ENCODE data around the gene PTPN1.

PTPN1 gene

GRCh38 chr20:50513169-50514034 lies 3.2 kb downstream of the PTPN1 start:
- DNase-seq (ENCODE audit: low read depth) = no peak

DNA sequence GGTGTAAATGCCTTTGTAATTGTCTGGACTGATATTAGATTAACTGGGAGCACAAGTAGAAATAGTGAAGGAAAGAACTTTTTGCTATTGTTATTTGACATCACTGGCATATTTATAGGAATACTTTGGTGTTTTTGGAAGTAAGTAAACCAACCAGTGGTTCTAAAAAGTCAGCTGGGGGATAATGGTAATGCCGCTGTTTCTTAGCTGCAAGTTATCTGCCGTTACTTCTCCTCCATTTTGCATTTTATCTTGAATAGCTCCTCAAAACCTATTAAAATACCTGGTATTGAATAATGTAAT lies 3.8 kb downstream of the PTPN1 start:
- DNase-seq (ENCODE audit: low read depth) = no peak

DNA sequence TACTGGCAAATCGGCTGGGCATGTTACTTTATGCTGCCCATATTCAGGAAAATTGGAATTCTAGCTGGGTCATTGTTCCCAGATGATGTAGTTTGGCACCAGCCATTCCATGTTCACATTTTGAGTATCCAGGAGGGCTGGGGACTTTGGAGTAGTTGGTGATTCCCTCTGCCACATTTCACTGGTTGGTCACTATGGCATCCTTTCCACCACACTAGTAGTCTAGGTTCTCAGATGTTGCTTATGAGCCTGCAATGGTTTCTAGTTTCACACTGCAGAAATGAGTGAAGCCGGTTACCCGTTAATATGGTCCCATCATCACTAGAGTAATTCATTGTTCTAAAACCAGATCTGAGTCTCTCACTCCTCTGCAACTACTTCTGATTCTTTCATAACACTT lies 4.6 kb downstream of the PTPN1 start:
- DNase-seq (ENCODE audit: low read depth) = no peak

- no peak for DNase-seq (ENCODE audit: low read depth)
These were observed 5.4 kb downstream of the PTPN1 start for GRCh38 chr20:50515471-50516106.

DNA sequence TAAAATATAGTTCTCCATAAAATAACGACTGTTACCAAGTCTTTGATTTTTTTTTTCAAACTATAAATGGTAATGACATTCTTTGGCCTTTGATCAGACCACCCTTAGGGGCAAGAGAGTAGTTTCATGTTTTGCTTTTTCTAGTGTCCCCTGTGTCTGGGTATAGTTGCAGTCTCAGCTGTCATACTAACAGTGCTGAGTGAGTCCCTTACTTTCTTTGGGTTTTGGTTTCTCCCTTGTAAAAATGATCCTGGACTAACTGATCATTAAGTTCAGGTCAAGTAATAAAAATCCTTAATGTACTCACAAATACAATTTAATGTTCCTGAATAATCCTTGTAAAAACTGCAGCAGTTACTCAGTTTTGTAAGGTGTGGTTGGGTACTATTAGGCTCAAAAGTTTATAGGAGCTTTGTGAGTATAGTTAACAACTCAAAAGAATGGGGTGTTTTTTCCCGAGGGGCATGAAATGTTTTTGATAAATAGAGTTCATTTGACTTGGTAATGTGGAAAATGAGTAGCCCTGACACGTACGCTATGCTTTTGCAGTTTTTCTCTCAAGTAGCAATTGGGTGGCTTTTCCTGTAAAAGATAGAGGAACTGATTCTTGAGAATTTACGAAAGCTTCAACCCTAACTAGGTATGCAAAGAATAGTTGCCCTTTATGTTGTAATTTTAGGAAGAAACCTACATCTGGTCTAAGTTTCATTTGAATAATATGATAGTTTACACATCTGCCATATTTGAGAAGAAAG lies 6.2 kb downstream of the PTPN1 start:
- no peak for DNase-seq (ENCODE audit: low read depth)

DNA sequence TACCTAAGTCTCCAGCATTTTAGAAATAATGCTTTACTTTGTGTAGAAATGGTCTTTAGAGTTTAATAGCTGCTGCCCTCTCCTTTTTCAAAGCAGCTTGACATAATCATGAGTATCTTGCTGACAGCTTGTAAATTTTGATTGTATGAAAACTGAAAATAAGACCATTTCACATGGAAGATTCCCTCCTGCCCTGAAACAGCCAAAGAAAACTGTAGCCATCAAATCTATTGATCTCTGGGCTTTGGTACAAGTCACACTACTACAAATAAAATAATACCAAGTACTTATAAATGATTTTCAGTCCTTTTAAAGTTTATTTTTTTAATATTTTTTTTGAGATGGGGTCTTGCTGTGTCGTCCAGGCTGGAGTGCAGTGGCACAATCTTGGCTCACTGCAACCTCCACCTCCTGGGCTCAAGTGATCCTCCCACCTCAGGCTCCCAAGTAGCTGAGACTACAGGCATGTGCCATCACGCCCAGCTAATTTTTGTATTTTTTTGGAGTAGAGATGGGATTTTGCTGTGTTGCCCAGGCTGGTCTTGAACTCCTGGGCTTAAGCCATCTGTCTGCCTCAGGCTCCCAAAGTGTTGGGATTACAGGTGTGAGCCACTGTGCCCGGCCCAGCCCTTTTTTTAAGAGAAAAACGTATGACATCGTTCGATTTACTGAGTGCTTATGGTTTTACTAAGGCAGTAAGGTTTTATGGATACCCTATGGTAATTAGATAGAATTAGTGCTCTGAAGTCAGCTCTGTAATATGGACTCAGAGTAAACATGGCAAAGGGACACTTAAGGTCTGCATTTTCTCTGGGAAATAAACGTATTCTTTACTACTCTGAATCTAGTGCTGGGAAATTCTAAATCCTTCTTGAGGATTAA lies 7.0 kb downstream of the PTPN1 start:
- no peak for DNase-seq (ENCODE audit: low read depth)

DNA sequence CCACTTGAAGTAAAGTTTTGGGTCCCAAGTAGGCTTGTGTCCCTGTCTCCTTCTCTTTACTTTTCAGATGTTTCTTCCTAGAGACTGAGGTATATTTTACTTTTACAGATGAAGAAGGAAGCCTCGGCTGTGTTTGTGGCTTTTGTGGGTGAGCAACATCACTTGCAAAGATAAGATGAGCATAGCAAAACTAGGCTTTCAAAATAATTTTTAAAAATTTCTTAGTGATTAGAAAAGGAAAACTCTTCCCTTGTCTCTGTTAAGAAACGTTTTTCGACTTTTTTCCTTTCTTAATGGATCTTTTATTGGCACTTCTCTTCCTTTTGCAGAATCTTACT lies 7.6 kb downstream of the PTPN1 start:
- no peak for DNase-seq (ENCODE audit: low read depth)

- DNase-seq (ENCODE audit: low read depth) = no peak
These were observed 8.1 kb downstream of the PTPN1 start for GRCh38 chr20:50518270-50518721.

GRCh38 chr20:50519036-50519762 lies 9.0 kb downstream of the PTPN1 start:
- no peak for DNase-seq (ENCODE audit: low read depth)

DNA sequence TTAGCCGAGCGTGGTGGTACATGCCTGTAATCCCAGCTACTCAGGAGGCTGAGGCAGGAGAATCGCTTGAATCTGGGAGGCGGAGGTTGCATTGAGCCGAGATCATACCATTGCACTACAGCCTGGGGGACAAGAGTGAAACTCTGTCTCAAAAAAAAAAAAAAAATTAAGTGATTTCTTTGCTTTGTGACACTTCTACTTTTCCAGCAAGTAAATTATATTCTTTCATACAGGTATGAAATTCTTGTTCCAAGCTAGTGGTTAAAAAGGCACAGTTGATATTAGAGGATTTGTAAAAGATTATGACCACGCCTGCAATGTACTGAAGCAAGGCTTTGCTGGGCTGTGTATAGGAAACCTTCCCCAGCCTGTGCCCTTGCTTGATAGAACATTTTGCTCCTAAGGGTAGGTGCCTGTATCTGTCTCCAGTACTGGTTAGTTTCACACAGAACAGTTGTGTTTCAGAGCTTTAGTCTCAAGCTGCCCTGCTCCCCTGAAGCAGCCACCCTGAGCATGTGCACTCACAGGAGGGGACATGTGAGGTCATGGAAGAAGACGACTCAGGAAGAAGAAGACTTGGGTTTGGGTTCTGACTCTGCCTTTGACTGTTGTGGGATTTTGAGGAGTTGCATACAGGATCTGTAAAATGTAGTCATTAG lies 10.2 kb downstream of the PTPN1 start:
- no peak for DNase-seq (ENCODE audit: low read depth)

- DNase-seq (ENCODE audit: low read depth) = no peak
These were observed 11.3 kb downstream of the PTPN1 start for GRCh38 chr20:50521221-50522052.

DNA sequence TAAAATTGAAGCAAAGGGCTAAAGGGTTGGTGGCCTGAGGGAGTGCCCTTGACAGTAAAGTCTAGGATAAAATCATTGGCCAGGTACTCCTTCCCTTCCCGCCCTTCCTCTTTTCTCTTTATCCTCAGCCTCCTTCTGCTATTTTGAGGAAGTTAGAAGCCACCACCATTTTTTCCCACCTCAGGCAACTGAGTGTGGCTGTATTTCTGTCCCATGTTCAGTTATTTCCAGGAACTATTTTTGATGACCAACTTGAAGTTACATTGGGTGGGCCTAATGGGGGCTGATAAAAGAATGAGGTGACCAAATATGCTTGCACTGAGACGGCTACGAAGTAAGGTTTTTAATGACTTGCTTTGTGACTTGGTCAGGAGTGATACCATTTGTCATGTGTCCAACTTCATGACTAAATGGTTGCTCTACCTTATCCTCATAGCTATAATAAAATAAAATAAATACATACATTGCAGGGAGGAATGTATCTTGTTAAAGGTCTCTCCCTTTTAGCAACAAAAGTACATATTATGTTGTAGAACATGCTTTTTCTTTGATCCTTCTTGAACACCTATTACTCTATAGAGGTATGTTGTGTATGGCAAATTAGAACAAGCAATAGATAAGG lies 12.0 kb downstream of the PTPN1 start:
- no peak for DNase-seq (ENCODE audit: low read depth)

DNA sequence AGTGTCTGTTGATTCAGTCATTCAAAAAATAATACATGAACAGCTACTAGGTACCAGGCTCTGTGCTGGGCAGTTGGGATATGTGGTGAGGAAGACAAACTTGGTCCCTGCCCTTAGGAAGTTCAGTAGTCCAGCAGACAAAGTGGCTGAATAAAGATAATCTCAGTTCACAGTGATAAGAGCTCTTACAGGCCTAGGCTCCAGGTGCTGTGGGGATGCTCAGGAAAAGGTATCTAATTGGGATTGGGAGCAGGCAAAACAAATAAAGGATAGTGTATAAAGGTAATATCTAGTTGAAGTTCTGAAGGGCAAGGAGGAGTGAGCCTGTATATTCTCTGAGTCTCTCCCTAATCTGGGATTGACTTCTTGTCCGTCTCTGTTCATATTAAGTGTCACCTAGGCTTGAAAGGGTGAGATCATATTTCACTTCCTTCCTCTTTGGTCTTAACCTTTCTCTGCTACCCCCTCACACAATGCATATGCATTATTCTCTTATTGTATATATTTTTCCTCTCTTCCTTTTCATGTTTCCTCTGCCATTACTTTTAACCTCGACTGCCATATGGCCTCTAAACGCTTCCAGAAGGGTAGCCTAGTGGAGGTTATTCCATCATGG lies 13.5 kb downstream of the PTPN1 start:
- no peak for DNase-seq (ENCODE audit: low read depth)

DNA sequence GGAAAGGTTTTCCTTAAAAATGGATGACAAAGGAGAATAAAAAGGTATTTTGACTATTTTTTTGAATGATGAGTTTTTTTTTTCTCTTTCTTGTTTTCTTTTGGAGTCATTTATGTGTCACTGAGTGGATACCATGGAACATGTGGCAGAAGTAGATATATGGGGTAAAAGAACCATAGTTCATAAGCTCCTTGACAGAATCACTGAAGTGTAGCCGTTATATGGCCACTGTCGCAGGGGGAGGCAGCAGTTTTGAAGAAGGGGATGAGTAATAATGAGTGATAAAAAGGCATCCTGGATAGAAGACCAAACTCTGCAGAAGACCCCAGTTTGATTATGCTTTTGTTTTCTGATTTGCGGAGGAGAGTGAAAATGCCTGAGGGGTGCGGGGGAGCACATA lies 15.5 kb downstream of the PTPN1 start:
- no peak for DNase-seq (ENCODE audit: low read depth)

DNA sequence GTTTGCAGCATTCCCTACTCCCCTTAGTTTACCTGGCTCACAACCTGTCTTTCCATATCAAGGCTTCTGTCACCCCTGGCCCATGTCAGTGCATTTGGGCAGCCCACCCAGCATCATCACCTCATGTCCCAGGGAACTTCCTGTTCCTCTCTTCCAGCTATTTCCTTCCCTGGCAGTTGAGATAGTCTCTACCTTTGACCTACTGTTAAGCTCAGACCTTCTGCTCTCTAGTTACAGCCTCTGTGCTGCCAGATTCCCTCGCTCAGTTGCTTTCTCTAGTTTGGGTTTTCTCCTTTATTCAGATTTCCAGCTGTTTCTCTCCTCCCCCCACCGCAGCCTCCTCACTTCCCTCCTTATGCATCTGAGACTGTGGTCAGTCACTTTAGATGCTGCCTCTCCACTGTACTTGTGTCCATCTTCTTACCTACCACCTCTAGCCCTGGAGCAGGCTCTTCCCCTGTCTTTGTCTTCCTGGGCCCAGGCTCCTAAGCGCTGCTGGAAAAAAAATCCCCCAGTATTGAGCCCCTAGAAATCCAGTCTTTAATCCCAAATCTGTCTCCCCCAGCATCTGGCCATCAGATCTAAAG lies 16.3 kb downstream of the PTPN1 start:
- no peak for DNase-seq (ENCODE audit: low read depth)

DNA sequence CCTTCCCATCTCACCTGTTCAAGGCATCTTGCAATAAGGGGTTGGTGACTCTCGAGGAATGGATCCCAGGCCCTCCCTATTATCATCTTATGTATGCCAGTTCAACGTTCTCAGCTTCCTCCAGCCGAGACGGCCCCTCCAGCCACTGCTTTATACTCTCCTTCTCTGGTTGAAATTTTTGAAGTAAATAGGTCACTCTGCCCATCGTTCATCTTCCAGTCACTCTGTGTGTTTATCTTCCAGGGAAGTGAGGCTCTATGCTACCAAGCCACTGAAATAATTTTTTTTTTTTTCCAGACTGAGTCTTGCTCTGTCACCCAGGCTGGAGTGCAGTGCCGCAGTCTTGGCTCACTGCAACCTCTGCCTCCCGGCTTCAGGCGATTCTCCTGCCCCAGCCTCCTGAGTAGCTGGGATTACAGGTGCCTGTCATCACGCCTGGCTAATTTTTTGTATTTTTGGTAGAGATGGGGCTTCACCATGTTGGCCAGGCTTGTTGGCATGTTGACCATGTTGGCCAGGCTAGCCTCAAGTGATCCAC lies 17.0 kb downstream of the PTPN1 start:
- DNase-seq (ENCODE audit: low read depth) = no peak

DNA sequence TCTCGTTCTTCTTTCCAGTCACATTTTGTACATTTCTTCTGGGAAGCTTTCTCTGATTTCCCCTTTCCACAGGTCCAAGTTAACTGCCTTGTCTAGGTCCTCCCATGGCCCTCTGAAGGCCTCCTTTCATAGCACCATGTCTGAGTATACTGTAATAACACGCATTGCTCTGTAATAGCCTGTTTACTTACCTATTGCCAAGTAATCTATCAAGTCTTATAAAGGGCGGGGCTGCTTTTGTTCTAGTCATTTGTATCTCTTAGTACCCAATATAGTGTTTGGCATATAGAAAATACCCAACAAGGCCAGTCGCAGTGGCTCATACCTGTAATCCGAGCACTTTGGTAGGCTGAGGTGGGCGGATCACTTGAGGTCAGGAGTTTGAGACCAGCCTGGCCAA lies 17.9 kb downstream of the PTPN1 start:
- DNase-seq (ENCODE audit: low read depth) = no peak

DNA sequence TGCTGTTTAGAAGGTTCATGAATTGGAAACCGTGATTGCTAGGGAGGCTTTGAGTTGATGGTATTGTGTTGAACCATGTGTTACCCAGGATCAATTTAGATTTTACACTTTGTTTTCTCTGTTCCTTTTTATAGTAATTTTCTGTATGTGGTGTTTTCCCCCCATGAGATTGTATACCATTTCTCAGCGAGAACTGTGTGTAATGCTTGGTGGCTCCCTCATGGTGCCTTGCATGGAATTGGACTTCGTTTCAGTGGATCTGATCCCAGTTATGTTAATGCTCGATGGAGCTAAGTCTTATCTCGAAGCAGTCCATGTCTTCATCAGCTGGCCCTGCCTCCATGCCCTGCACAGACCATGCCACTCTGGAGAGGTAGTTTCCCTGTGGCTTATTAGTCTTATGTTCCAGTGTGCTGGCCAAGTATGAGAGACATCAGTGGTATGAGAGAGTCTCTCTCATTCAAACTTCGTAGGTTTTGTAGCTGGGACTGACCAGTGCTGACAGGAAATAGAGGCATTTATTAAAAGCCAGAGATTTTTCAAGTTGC lies 18.7 kb downstream of the PTPN1 start:
- no peak for DNase-seq (ENCODE audit: low read depth)
